Adrenal gland (tissue), 12 donors: ENCODE measurements around the gene ABLIM1. TPM values are rescaled to one million over a fixed set of nuclear protein-coding genes. Genes with fewer than 3 reads are reported as not detected.

Experiments used
- DNase-seq, 7 donors: peaks; one replicate each; pipeline ENCODE4 v3.0.0-alpha.2; 2019 to 2020
- H3K27ac ChIP-seq, 5 donors: fragments of 200-600 bp; sonication (generic) in 4 of 5; 1 replicate in 3 of 5; 2 replicates in 2 of 5; pipeline versions ENCODE4 v1.5.1 to v1.8.0; 2016 to 2020; ENCODE audit warnings: mild to moderate bottlenecking in 1 of 5
- H3K27me3 ChIP-seq: fragments of 200-600 bp; 2 replicates; pipeline ENCODE4 v1.8.0; 2021
- H3K36me3 ChIP-seq, 2 donors: fragments of 200-600 bp; replicated peaks in 1 of 2; 1 replicate in 1 of 2; 2 replicates in 1 of 2; pipeline versions ENCODE4 v1.5.1 to v1.8.0; 2018 to 2022
- H3K4me1 ChIP-seq, 2 donors: fragments of 200-600 bp; replicated peaks in 1 of 2; 1 replicate in 1 of 2; 2 replicates in 1 of 2; pipeline versions ENCODE4 v1.5.1 to v1.8.0; 2018 to 2021
- H3K4me3 ChIP-seq, 4 donors: fragments of 200-600 bp; sonication (generic) in 3 of 4; one replicate each; pipeline ENCODE4 v1.5.1; 2016 to 2018
- H3K9me3 ChIP-seq, 3 donors: fragments of 200-600 bp; sonication (generic) in 1 of 3; replicated peaks in 1 of 3; 1 replicate in 2 of 3; 2 replicates in 1 of 3; pipeline versions ENCODE4 v1.5.1 to v1.8.0; 2016 to 2021
- POLR2A ChIP-seq, 2 donors: fragments of 450-650 bp; IDR thresholded peaks; one replicate each; pipeline ENCODE4 v1.6.1; 2017; ENCODE audit warnings: antibody characterized with exemption in 2 of 2, mild to moderate bottlenecking in 2 of 2, moderate library complexity in 1 of 2
- WGBS, 4 donors: extraction: QIAGEN DNeasy Blood & Tissue Kit in 2 of 4; methylation state at CpG; one replicate each; pipeline versions ENCODE4 v1.1.5 to v1.1.7; 2013 to 2017; 5-methylcytosine and 5-hydroxymethylcytosine counted together
- intact Hi-C, 2 donors: fragments of 100-400 bp; cut with DNase I; formaldehyde crosslinking; loops; one replicate each; pipeline versions ENCODE4 v1.14.1 to v1.15.0; 2022 to 2023
- polyA plus RNA-seq, 3 donors: library from polyadenylated mRNA; stranded (reverse); fragments of 200-250 nt in 2 of 3; fragments of 350-450 nt in 1 of 3; fragmentation: Illumina TruSeq in 1 of 3; extraction: RNeasy Lipid Tissue Mini Kit (QIAGEN cat#74804) in 1 of 3; gene quantifications; one replicate each; pipeline ENCODE4 v1.2.3, GENCODE V29; 2013 to 2014
- total RNA-seq, 9 donors: library from RNA; depleted of rRNA in 4 of 9; stranded (reverse); fragments of >200 nt in 4 of 9; fragments of 120-200 nt in 1 of 9; fragmentation: NEBNext Ultra II Directional in 1 of 9; extraction: Animal tissue kit (Norgen Biotek cat#: 25700) in 1 of 9; gene quantifications; one replicate each; pipeline versions ENCODE4 v1.1.0 to v1.2.4, GENCODE V29; 2013 to 2023
- TF ChIP-seq, protein P1 (sequence below), 6 experiments: fragments of 450-650 bp in 4 of 6; fragments of 200-600 bp in 2 of 6; sonication (generic) in 1 of 6; IDR thresholded peaks; 1 replicate in 5 of 6; 2 replicates in 1 of 6; pipeline versions ENCODE4 v1.5.1 to v1.8.0; 2016 to 2021; ENCODE audit warnings: antibody characterized with exemption in 6 of 6, mild to moderate bottlenecking in 2 of 6, moderate library complexity in 1 of 6
- donor health status: healthy with polysubstance abuse.
- donor health status: Bipolar disorder and iron deficiency.
- donor health status: DM: yes; HTN: yes; CAD: no.
- donor health status: DM: no; HTN: no; CAD: no.
- donor health status: DM: no; HTN: no; CAD: no.
- donor health status: DM: yes; HTN: yes; CAD: no.

Gene ABLIM1
- total and polyA plus RNA-seq, 12 donors: 7.9 to 430 (median 185) TPM

DNA sequence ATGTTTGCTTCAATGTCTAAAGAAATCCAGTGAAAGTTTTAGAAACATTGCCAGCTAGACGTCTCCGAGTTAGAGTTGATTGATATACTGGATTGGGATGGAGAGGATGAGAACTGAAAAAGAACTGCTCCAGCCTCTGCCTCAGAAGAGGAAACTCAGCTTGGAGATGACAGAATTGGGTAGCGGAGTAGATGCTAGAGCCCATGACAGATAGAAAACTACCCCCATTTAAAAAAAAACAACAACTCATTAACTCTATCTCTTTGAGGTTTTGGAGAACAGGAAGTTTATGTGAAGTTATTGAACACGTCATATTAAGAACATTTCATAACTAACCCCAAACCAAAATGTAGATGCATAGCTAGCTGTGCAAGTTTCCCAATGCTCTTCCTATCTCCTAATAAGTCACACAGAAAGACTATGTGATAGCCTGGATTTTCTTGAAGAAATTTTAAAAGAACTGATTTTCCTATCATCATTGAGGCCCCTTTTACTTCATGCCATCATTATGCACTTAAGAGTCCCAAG, 225.4 kb downstream of the ABLIM1 start:
- no peak for DNase-seq
- intact Hi-C loops: loop anchor here (5.0 to 10.0 kb wide), 2 partner anchors 125 to 128 kb away; no protein-coding TSS in a partner anchor
- Histone ChIP-seq H3K27ac (no peak overlapping the region), H3K9me3 (no peaks in the 10 kb centered on the region), H3K36me3 (peaks cover 0 to 37% of the 10 kb centered on the region in 2 donors), H3K4me1 (no peaks in the 10 kb centered on the region), H3K4me3 (no peak overlapping the region), H3K27me3 (no peaks in the 10 kb centered on the region)
- 83 to 84% (median 83%) methylated on average over 4 of the region's 4 CpGs for WGBS, 4 donors
- TF ChIP-seq, protein P1, sequence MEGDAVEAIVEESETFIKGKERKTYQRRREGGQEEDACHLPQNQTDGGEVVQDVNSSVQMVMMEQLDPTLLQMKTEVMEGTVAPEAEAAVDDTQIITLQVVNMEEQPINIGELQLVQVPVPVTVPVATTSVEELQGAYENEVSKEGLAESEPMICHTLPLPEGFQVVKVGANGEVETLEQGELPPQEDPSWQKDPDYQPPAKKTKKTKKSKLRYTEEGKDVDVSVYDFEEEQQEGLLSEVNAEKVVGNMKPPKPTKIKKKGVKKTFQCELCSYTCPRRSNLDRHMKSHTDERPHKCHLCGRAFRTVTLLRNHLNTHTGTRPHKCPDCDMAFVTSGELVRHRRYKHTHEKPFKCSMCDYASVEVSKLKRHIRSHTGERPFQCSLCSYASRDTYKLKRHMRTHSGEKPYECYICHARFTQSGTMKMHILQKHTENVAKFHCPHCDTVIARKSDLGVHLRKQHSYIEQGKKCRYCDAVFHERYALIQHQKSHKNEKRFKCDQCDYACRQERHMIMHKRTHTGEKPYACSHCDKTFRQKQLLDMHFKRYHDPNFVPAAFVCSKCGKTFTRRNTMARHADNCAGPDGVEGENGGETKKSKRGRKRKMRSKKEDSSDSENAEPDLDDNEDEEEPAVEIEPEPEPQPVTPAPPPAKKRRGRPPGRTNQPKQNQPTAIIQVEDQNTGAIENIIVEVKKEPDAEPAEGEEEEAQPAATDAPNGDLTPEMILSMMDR (IDR thresholded peaks at IDR 0.05): no peak
- TF ChIP-seq POLR2A (IDR thresholded peaks at IDR 0.05): no peak

DNA sequence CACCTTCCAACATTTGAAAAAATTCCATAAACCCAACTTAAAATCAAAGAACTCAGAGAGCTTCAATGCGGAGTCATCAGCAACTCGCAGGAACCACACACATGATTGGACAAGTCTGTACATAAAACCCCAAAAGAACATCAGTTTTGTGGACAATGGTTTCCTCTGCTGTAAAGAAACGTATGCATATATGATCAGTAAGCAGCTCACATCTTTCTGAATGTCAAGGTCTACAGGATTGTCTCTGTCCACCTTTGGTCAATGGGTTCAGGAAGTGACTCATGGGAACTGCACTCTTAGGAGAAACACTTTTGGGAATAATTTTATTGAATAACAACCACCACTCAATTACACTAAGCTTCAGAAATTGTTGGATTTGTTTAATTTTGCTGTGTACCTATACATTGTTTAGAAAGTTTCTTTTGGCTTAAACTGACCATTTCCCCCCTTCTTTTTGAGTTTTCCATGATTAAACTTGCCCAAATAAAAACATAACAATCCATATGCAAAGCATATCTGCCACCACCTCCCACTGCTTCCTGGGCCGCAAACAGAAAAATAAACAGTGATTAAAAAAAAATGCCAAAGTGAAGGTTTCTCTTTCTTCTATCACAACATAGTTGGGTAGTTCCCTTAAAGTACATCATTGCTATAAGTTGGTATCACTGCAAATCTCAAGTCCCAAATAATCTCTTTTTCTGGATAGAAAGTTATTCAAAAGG, 226.5 kb downstream of the ABLIM1 start:
- Histone ChIP-seq H3K27ac (no peak overlapping the region), H3K27me3 (no peaks in the 10 kb centered on the region), H3K4me3 (no peak overlapping the region), H3K9me3 (no peaks in the 10 kb centered on the region), H3K36me3 (peaks cover 0 to 29% of the 10 kb centered on the region in 2 donors), H3K4me1 (no peaks in the 10 kb centered on the region)
- DNase-seq: no peak
- intact Hi-C loops: loop anchor here (5.0 to 10.0 kb wide), 2 partner anchors 124 to 127 kb away; no protein-coding TSS in a partner anchor
- 85 to 92% (median 90%) methylated on average over 4 of the region's 4 CpGs for WGBS, 4 donors
- TF ChIP-seq, protein P1 (IDR thresholded peaks at IDR 0.05): no peak
- TF ChIP-seq POLR2A (IDR thresholded peaks at IDR 0.05): no peak

DNA sequence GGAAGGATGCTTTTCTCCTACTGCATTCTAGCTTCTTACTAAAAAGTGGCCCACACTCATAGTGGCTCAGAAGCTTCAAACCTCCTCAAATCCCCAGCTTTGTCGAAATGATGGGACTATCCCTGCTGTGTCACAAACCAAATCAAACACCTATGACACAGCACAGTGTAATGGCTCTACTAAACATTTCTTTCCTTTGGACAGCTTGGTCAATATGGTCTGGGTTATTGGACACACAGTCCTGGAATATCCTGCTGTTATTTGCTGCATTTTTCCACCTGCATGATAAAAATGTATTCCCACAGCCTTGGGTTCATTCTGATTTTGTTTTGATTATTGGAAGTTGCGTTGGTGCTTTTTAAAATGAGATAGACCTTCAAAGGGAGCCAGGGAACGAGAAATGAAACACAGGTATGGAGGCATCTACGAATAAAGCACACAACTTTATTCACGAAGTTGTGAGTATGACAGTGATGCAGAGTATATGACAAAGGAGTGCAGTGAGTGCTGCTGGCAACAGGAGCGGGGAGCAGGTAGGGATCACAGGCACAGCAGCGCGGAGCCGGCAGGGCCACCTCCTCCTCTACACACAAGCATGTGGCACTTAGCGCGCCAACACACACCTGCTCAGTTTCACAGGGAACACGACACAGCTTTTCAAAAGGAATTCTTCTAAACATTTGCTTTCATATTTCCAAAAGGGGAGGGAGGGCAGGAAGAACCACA, 227.2 kb downstream of the ABLIM1 start:
- H3K9me3 ChIP-seq: no peaks in the 10 kb centered on the region
- H3K4me1 ChIP-seq: no peaks in the 10 kb centered on the region
- no peak for TF ChIP-seq POLR2A (IDR thresholded peaks at IDR 0.05)
- TF ChIP-seq, protein P1 (IDR thresholded peaks at IDR 0.05): no peak
- H3K36me3 ChIP-seq: peaks cover 0 to 22% of the 10 kb centered on the region in 2 donors
- intact Hi-C loops: loop anchor here (5.0 to 10.0 kb wide), 2 partner anchors 124 to 126 kb away; no protein-coding TSS in a partner anchor
- no peak for DNase-seq
- no peaks in the 10 kb centered on the region for H3K27me3 ChIP-seq
- H3K27ac ChIP-seq: no peak overlapping the region
- WGBS, 4 donors: 93 to 96% (median 94%) methylated on average over 12 of the region's 12 CpGs
- no peak overlapping the region for H3K4me3 ChIP-seq
